ENCODE results near the gene DNAH2. TPM values are rescaled to one million over a fixed set of nuclear protein-coding genes. Genes with fewer than 3 reads are reported as not detected.
A peak's percentile ranks its signal among the peaks of the same experiment; 100 is the strongest.

Gene DNAH2
- total and polyA plus RNA-seq, 2 of the 13 experiments (the other 11 are each of a cell fraction or from before 2014, with no cell fraction given) = not detected

DNA sequence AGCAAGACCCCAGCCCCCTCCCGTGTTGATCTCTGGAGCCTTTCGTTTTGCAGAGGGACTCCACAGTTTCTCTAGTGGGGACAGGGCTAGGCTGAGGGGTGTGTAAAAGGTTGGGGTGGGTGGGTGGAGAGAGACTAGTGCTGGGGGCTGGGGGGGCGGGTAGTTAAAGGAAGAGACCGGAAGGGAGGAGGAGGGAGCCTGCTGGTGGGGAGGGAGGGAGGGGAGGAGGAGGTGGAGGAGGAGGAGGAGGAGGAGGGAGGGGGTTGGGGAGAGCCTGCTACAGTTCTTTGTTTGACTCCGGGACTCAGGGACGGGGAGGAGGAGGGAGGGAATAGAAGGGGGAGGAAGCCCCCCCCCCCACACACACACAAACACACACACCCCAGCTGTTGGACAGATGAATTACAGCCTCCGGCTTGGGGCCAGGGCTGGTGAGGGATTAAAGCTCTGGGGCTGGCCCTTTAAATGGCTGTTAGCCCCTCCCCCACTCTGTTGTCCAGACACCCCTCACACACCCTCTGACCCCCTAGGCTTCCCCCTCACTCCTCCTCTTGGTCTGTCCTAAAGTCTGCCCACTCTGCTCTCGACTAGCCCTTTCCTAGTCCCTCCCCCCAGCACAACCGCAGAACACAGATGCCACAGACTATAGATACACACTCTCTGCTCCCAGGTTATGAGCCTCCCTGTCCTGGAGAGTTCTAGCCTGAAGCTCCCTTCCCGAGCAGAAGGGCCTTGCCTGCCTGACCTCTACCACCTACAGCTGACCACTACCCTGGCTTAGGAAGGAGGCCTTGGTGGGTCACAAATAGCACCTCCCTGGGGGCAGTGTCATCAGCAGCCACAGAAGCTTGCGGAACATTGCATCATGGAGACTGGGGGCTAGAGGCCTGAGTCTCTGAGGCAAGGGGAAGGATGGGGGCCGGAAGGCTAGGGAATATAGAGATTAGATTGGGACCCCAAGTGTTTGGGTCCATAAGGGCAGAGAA, 120.8 kb downstream of the DNAH2 start:
- Histone ChIP-seq H3K4me3 (replicated peaks in 1 of 3; ENCODE audit: insufficient read depth in 1 of 3, low read depth in 2 of 3, low read length in 3 of 3) (peak overlapping the region; percentile 38 to 92 (median 55)), H3K9ac (ENCODE audit: insufficient read depth, low read depth, low read length) (peak overlapping the region; percentile 67), H3K36me3 (replicated peaks in 1 of 2; ENCODE audit: control insufficient read depth in 1 of 2, insufficient read depth in 2 of 2, low read length in 2 of 2) (0 out of 5 replicates have a peak, but pooled peaks cover 0 to 5% of the 10 kb centered on the region in 2 experiments), H3K27me3 (ENCODE audit: control insufficient read depth in 1 of 2, insufficient read depth in 2 of 2, low read length in 2 of 2) (peaks cover 0 to 3% of the 10 kb centered on the region in 2 experiments; a peak in 1 of 5 replicates), H4K20me1 (ENCODE audit: insufficient read depth, low read length) (peaks cover 9% of the 10 kb centered on the region; the same call in 1 of the 2 replicates), H3K4me2 (ENCODE audit: low read depth, low read length) (peak overlapping the region; percentile 90), H3K27ac (ENCODE audit: extremely low read length, insufficient read depth, low read length) (peak overlapping the region; percentile 92), H3K79me2 (ENCODE audit: insufficient read depth, low read length) (peaks cover 42% of the 10 kb centered on the region), H3K9me3 (ENCODE audit: low read length) (no peaks in the 10 kb centered on the region), H2AFZ (ENCODE audit: low read length) (no peak overlapping the region), H3K4me1 (ENCODE audit: insufficient read depth, low read length) (peaks cover 43% of the 10 kb centered on the region)
- CTCF ChIA-PET (ENCODE audit: low intra/inter-chr PET ratio, low total read pairs) = no interaction called here
- ATAC-seq = no peak
- intact Hi-C loops (cut with micrococcal nuclease; ENCODE audit: unreplicated experiment) (no loop called here), in situ Hi-C loops (cut with HindIII; ENCODE audit: extremely low pct_ligation_motif_present, low pct_unique_long_range_greater_than_20kb) (no loop called here)
- POLR2A ChIA-PET = interaction anchor here (0.6 to 8.1 kb wide), 6 partner anchors 13 to 354 kb away, joined by 3 to 104 read pairs (median 5); partner anchors contain the start of genes CD68, CYB5D1, NAA38 and TMEM88
- no peak for FAIRE-seq
- peak; percentile 41 for DNase-seq (ENCODE audit: low spot score)
- 13% methylated on average over 10 of the region's 12 CpGs for WGBS (ENCODE audit: low lambda C conversion rate)
- BruUV-seq (replicated peaks) = no TSS peak
- no peak for TF ChIP-seq KLF15 (CRISPR knock-in tag; IDR thresholded peaks at IDR 0.05; ENCODE audit: borderline replicate concordance)
- TF ChIP-seq KLF6 (CRISPR knock-in tag; IDR thresholded peaks at IDR 0.05) = 0 out of 2 replicates have a peak, but pooled peaks have one; percentile 35
- TF ChIP-seq, protein P1, sequence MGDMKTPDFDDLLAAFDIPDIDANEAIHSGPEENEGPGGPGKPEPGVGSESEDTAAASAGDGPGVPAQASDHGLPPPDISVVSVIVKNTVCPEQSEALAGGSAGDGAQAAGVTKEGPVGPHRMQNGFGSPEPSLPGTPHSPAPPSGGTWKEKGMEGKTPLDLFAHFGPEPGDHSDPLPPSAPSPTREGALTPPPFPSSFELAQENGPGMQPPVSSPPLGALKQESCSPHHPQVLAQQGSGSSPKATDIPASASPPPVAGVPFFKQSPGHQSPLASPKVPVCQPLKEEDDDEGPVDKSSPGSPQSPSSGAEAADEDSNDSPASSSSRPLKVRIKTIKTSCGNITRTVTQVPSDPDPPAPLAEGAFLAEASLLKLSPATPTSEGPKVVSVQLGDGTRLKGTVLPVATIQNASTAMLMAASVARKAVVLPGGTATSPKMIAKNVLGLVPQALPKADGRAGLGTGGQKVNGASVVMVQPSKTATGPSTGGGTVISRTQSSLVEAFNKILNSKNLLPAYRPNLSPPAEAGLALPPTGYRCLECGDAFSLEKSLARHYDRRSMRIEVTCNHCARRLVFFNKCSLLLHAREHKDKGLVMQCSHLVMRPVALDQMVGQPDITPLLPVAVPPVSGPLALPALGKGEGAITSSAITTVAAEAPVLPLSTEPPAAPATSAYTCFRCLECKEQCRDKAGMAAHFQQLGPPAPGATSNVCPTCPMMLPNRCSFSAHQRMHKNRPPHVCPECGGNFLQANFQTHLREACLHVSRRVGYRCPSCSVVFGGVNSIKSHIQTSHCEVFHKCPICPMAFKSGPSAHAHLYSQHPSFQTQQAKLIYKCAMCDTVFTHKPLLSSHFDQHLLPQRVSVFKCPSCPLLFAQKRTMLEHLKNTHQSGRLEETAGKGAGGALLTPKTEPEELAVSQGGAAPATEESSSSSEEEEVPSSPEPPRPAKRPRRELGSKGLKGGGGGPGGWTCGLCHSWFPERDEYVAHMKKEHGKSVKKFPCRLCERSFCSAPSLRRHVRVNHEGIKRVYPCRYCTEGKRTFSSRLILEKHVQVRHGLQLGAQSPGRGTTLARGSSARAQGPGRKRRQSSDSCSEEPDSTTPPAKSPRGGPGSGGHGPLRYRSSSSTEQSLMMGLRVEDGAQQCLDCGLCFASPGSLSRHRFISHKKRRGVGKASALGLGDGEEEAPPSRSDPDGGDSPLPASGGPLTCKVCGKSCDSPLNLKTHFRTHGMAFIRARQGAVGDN (CRISPR knock-in tag; IDR thresholded peaks at IDR 0.05) = peak; percentile 22; the same call in 1 of the 2 replicates
- no peak for TF ChIP-seq ZNF30 (CRISPR knock-in tag; IDR thresholded peaks at IDR 0.05)
- TF ChIP-seq CEBPB (IDR thresholded peaks at IDR 0.05; ENCODE audit: borderline replicate concordance, low read depth, low read length) = peak; percentile 90
- TF ChIP-seq ZNF746 (CRISPR knock-in tag; IDR thresholded peaks at IDR 0.05) = no peak
- TF ChIP-seq TBX3 (IDR thresholded peaks at IDR 0.05; ENCODE audit: borderline replicate concordance) = no peak; the same call in 1 of the 2 replicates
- TF ChIP-seq, protein P2, sequence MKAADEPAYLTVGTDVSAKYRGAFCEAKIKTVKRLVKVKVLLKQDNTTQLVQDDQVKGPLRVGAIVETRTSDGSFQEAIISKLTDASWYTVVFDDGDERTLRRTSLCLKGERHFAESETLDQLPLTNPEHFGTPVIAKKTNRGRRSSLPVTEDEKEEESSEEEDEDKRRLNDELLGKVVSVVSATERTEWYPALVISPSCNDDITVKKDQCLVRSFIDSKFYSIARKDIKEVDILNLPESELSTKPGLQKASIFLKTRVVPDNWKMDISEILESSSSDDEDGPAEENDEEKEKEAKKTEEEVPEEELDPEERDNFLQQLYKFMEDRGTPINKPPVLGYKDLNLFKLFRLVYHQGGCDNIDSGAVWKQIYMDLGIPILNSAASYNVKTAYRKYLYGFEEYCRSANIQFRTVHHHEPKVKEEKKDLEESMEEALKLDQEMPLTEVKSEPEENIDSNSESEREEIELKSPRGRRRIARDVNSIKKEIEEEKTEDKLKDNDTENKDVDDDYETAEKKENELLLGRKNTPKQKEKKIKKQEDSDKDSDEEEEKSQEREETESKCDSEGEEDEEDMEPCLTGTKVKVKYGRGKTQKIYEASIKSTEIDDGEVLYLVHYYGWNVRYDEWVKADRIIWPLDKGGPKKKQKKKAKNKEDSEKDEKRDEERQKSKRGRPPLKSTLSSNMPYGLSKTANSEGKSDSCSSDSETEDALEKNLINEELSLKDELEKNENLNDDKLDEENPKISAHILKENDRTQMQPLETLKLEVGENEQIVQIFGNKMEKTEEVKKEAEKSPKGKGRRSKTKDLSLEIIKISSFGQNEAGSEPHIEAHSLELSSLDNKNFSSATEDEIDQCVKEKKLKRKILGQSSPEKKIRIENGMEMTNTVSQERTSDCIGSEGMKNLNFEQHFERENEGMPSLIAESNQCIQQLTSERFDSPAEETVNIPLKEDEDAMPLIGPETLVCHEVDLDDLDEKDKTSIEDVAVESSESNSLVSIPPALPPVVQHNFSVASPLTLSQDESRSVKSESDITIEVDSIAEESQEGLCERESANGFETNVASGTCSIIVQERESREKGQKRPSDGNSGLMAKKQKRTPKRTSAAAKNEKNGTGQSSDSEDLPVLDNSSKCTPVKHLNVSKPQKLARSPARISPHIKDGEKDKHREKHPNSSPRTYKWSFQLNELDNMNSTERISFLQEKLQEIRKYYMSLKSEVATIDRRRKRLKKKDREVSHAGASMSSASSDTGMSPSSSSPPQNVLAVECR (CRISPR knock-in tag; IDR thresholded peaks at IDR 0.05; ENCODE audit: borderline replicate concordance) = peak; percentile 41; the same call in 1 of the 2 replicates
- TF ChIP-seq ZNF598 (CRISPR knock-in tag; IDR thresholded peaks at IDR 0.05; ENCODE audit: borderline replicate concordance) = no peak
- TF ChIP-seq ZNF484 (CRISPR knock-in tag; IDR thresholded peaks at IDR 0.05; ENCODE audit: borderline replicate concordance, low read depth) = no peak
